Measurements from ENCODE around the gene SPTBN4.
A peak's percentile ranks its signal among the peaks of the same experiment; 100 is the strongest.
"Not testable (repeated sequence)": the region's sequence is repeated elsewhere in the genome, so short reads cannot be mapped to it uniquely, and the experiment has no call there.

Gene SPTBN4

DNA sequence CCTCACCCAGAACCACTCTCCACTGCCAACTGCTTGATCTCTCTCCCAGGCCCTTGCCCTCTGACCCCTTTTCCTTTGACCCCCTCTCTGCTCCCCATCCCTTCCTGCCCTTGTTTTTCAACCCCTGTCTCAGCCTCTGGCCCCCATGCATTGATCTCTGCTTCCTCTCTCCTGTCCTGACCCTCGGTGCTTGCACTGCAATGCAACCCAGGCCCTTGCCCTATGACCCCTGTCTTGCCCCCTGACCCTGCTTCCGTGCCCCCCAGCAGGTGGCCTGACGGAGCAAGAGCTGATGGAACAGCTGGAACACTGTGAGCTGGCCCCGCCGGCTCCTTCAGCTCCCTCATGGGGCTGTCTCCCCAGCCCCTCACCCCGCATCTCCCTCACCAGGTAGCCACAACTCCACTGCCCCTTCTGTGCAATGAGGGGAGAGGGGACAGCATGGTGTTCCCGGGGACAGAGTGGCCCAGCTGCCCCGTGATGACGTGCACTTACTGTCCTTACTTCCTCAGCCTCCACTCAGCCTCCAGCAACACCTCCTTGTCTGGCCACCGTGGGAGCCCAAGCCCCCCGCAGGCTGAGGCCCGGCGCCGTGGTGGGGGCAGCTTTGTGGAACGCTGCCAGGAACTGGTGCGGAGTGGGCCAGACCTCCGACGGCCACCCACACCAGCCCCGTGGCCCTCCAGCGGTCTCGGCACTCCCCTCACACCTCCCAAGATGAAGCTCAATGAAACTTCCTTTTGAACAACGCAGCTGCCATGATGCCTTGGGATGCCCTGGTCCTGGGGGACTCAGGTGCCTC lies 123.9 kb downstream of the SPTBN4 start:
- no peak for DNase-seq

DNA sequence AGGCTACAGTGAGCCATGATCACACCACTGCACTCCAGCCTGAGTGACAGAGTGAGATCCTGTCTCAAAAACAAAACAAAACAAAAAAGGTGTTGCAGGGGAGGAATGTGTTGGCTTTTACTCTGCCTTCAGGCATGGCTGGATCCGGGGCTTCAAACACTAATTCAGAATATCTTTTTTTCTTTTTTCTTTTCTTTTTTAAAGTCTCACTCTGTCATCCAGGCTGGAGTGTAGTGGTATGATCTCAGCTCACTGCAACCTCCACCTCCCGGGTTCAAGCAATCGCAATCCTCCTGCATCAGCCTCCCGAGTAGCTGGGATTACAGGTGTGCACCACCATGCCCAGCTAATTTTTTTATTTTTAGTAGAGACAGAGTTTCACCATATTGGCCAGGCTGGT lies 124.9 kb downstream of the SPTBN4 start:
- not testable (repeated sequence) for DNase-seq

DNA sequence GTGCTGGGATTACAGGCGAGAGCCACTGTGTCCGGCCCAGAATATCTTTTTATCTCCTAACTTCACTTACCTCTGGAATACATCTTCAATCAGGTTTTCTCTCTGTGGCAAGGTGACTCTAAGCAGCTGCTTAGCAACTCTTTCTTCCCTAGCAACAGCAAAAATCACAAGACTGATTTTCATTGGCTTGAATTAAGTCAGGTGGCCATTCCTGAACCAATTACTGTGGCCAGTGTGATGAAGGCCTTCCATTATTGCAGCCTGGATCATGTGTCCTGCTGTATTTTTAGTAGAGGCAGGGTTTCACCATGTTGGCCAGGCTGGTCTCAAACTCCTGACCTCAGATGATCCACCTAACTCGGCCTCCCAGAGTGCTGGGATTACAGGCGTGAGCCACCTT lies 125.4 kb downstream of the SPTBN4 start:
- DNase-seq, result peak; percentile 61

DNA sequence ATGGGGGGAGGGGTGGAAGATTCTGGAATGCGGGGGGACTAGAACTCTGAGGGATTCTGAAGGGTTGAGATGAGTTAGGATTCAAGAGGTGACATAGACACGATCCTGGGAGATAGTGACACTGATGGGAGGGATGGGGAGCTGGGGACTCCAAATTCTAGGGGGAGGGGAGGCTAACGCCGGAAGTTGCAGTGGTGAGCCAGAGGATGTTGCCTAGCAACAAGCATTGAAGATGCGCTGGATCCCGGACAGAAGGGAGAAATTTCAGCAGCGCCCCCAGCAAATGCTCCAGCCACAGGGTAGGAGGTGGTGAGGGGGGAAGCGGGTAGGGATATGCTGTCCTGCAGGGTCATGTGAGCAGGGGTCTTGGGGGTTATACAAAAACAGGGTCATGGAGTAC lies 127.5 kb downstream of the SPTBN4 start:
- DNase-seq, result no peak

DNA sequence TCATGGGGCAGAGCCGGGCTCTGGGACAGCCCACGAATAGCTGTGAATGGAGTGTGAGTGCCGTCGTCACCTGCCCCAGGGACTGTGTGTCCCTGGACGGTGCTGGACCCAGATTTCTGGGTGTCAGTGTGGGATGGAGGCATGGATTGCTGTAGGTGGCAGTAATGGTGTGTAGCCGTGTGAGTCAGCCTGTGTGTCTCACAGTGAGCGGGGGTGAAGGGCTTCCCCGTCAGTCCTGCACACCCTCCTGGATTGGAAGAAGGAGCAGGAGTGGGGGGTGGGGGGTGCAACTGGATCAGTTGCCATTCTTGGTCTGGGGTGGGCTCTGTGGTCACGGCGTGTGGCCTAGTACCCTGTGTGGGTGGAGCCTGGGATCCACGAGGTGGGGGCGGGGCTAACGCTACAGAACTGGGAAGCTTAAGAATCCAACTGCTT lies 127.9 kb downstream of the SPTBN4 start:
- DNase-seq, result no peak

DNA sequence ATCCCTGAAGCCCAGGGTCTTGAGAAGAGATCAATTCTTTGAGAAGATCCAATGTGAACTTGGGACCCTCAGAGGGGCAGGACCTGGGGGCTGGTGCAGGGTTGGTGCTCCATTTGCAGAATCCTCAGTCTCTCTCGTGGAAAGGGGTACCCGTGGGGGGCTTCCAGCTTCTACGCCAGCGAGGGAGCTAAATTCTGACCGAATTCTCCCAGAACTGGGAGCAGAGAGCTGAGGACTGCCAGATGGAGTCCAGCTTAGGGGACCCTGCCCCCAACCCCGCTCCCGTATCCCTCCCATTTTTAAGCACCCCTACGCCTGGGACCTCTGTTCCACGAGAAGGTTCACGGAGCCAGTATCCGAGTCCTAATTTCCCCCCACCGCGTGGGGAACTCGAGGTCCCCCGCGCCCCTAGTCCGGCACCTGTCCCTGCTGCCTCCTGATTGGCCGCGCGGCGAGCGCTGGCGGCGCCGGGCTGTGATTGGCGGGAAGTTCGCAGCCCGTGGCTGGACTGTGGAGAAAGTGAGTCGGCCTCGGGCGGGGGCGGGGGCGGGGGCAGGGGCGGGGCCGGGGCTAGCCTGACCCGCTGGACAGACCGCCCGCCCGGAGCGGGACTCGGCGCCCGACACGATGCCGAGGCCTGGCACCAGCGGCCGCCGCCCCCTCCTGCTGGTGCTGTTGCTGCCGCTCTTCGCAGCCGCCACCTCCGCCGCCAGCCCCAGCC lies 130.0 kb downstream of the SPTBN4 start:
- no peak for DNase-seq

DNA sequence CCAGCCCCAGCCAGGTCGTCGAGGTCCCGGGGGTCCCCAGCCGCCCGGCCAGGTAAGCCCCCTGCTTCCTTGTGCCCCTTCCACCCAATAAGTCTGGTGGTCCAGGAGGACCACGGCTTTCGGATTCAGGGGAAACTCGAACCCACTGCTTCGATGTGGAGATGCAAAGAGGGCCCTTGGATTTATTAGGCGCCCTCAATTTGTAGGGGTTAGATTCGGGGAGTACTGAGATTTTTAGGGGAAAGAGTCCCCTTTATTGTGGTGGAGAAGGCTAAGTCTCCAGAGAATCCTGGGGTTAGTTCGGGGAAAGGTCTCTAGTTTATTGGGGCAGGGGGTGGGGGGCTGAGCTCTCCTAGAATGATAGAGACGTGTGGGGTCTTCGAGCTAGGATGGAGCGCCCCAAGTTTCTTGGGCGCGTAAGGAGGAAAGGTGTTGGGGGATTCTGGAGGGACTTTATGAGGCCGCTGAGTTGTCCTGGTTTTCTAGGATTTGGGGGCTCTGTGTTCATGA lies 130.6 kb downstream of the SPTBN4 start:
- DNase-seq, result no peak

DNA sequence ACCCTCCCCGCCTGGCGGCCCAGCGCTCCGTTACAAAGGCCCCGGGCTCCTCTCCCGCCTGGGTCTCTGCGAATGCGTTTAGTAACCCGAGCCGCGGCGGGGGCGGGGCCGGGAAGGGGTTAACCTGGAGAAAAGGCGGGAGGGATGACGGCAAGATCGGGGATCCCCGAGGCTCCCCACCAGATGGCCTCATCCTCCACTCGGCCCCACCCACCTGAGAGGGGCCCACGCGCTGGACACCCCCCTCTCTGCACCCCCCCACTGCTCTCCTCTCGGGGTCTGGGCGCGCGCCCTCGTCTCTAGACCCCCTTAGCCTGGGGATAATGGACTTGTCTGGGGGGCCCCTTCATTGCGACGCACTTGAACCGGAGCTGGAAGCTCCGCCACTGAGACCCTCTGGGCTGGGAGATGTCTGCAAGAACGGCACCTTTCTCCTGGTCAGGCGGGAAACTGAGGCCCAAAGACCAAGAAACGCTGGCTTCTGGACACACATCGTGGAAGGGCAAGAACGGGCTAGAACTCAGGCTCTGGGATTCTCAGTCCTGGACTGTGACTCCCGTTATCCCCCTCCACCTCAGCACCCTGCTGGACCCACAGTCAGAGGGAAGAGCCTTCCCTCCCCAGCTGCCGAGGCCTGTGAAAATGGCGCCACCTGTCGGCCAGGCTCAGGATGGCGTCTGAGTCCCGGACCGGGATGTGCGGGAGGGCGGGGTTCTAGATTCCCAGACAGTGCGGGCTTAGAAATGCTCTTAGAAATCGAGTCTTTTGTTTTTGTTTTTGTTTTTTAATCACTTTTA lies 131.5 kb downstream of the SPTBN4 start:
- peak; percentile 66 for DNase-seq

DNA sequence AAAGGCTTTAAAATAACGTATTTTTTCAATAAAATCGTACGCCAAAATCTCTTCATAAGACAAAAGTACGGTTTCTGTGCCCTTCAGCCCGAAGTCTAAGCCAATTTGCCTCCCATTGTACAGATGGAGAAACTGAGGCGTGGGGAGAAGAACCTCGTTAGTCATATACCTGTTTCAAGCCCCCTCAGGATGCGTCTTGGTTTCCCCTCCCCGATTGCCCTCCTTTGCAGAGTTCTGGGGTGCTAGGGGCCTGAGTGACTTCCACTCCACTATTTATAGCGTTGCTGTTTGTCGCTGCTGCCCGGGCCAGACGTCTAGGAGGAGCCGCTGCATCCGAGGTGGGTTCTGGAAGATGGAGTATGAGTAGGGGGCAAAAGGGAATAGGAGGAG lies 132.1 kb downstream of the SPTBN4 start:
- DNase-seq, result no peak

DNA sequence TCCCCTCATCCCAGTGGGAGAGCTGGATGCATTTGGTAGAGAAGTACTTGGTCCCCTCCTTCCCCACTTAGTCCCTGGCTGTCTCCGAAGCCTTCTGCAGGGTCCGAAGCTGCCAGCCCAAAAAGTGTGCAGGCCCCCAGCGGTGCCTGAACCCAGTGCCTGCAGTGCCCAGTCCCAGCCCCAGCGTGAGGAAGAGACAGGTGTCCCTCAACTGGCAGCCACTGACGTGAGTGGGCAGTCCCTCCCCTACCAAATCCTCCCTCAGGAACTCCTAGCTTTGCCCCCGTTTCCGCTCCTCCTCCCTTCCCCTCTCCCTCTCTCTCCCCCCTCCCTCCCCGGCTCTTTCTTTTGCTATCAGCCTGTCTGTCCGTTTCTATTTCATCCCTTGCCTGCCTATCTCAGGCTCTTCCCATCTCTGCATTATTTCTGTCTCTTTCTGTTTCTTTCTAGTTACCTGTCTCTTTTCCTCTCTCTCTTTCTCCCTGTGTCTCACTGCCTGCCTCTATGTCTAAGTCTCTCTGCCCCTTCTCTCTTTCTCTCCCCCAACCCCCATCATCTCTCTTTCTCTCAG lies 132.6 kb downstream of the SPTBN4 start:
- no peak for DNase-seq

DNA sequence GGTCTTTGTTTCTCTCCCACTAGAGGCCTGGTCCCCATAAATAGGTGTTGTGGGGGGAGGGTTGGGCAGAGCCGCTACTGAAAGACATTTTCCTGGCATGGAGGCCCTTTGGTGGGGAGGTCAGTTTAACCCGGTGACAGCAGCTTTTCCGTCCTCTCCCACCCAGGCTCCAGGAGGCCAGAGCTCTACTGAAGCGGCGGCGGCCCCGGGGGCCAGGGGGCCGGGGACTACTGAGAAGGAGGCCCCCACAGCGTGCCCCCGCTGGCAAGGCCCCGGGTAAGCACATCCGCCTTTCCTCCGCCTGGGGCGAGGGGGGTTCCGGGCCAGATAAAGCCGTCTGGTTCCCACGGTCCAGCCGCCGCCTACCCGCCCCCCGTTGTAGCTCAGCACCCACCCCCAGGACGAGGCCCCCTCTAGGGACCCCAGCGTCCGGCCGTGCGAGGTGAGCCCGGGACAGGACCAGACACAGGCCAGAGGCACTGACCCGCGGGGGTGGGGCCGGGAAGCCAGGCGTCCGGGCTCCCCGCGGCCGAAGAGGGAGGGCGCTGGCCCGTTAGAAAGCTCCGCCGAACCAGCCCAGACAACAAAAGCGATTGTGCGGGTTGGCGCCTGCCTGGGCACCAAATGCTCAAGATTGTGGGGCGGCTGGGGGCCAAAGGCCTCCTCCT lies 133.2 kb downstream of the SPTBN4 start:
- no peak for DNase-seq

DNA sequence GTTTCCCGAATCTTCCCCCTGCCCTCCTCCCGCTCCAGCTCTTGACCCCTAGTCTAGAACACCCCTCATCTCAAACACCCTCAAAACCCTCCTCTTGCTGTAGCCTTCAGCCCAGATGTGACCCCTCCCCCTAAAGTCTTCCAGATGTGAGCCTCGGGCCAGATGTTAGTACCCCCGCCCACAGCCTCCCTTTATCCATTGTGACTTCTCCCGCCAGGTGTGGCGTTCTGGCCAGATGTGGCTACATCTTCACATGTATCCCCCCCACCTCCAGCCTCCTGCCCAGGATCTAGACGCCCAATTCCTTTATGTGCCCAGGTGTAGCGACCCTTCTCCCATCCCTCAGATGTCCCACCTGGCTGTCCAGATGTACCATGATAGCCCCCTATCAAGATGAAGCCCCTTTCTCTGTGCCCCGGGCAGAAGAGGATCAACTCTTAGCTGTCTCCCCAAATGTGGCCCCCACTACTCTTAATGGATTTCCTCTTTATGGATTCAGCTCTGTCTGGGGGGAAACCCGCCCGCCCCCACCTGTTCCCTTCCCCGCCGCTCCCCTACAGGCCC lies 133.9 kb downstream of the SPTBN4 start:
- DNase-seq, result no peak

DNA sequence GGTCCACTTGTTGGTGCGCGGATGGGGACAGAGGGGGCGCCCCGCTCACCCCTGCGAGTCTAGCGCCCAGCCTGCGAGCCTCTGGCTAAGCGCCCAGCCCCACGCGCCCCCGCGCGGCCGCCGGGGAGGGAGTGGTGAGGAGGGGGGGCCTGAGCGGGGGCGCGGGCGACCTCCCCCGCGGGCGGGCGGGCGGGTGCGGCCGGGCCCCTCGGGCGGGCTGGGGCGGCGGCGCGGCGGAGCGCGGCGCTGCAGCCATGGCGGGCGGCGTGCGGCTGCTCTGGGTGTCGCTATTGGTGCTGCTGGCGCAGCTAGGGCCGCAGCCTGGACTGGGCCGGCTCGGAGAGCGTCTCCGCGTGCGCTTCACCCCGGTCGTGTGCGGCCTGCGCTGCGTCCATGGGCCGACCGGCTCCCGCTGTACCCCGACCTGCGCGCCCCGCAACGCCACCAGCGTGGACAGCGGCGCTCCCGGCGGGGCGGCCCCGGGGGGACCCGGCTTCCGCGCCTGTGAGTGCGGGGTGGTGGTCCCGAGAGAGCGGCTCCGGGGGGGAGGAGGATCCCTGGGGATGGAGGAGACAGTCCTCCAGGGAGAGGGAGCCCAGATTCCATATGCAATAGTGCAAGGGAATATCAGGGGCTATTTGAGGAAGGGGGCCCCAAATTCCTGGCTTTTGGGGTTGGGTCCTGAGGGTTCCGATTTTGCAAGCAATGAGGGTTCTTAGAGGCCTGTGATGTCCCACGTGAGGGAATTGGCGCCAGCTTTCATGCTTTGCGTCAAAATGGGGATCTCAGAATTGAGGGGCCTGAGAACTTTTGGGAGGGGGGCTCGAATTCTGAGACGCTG lies 134.6 kb downstream of the SPTBN4 start, which contains the start of gene LTBP4:
TSS of gene LTBP4 (plus strand) at position 236 of the 841 bp plus-strand sequence. CDS start at position 255, 19 bp downstream.
- DNase-seq, result no peak

DNA sequence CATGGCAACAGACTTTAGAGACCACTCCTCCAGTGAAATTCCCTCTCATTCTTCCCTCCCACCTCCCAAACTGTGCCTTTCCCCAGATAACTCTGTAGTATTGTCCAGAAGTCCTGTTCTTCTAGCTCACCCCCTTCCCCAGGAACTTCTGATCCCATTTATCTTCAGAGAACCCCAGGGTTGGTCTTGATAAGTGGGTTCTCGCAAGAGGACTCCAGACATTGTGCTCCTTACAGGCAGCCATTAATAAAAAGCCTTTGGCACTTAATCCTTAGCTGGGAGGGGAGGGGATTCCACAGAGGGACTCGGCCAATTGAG lies 136.2 kb downstream of the SPTBN4 start:
- DNase-seq, result no peak

DNA sequence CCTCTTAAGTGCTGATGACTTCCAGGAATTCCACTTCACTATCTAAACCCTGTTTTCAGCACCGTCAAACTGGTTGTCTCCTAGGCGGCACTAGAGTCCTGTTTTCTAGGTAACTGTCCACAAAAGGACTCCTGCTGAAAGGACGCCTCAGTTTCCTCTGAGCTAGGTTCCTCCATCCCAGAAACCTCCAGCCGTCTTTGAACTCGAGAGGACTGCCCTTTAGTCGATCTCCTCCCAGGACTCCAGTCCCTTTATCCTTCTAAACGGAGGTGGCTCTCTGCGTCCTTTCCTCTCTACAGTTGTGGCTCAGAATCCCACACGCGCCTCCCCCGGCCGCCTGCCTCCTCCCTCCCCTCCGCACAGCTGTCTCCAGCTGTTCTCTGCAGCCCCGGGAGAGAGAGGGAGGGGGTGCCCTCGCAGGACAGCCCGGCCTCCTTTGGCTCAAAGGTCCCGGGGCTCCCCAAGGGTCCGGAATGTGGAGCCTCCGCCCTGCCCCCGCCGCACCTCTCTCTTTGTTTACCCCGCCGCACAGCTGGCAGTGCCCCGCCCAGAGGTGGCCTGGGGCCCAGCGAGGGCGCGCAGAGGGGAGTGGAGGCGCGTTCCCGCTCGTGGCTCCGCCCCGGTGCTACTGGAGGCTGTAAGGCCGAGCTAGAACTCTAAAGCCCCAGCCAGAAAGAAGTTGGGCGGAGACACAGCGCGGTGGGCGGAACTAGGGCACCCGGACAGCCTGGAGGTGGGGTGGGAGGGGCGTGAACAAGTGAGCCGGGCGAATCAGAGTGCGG lies 136.8 kb downstream of the SPTBN4 start:
- peak; percentile 98 for DNase-seq

DNA sequence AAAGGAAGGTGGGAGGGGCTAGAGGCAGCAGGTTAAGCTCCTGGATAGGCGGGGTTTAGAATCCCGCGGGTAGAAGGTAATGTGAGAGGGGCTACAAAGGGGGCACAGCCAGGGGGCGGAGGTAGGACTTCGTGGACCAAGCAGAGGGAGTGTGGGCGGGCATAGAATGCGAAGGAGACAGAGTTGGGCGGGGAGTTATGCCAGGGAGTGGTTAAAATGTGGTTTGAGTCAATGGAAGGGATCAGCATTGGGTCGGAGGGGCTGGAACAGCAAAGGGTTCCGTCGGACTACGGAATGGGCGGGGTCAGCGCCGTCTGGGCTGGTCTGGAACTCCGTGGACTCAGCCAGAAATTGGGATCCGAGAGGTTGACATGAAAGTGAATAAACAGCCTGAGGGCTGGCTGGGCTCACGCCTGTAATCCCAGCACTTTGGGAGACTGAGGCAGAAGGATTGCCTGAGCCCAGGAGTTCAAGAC lies 137.4 kb downstream of the SPTBN4 start:
- no peak for DNase-seq

DNA sequence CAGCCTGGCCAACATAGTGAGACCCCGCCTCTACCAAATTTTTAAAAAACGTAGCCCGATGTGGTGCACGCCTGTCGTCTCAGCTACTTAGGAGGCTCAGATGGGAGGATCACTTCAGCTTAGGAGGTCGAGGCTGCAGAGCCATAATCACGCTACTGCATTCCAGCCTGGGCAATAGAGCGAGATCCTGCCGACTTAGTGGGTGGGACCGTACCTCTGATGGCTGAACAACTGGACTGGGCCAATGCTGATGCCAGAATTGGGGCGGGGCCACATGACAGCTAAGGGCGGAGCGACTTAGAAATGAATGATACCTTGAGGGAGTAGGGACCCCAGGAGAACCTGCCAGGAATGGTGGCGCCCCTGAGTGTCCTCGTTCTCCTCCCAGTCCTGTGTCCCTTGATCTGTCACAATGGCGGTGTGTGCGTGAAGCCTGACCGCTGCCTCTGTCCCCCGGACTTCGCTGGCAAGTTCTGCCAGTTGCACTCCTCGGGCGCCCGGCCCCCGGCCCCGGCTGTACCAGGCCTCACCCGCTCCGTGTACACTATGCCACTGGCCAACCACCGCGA lies 137.9 kb downstream of the SPTBN4 start:
- DNase-seq, result no peak

DNA sequence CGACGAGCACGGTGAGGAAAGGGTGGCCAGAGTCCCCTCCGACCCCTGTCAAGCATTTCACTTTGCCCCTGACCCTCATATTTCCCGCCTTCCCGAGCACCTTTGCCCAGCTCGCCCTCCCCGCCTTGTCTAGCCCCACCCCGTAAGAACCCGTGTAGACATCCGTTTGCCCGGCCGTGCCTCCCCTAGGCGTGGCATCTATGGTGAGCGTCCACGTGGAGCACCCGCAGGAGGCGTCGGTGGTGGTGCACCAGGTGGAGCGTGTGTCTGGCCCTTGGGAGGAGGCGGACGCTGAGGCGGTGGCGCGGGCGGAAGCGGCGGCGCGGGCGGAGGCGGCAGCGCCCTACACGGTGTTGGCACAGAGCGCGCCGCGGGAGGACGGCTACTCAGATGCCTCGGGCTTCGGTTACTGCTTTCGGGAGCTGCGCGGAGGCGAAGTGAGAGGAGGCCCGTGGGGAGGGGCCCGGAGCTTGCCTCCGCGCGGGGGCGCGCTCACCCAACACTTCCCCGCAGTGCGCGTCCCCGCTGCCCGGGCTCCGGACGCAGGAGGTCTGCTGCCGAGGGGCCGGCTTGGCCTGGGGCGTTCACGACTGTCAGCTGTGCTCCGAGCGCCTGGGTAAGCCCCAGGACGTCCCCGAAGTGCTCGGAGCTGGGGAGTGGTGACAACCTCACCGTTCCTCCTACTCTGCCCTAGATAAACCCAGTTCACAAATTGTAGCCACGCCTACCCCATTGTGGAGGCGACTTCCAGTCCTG lies 138.6 kb downstream of the SPTBN4 start:
- DNase-seq, result peak; percentile 63
